ENCODE results near the gene LAMA5.

The LAMA5 gene

GRCh38 chr20:62403331-62403730 lies 36.2 kb upstream of the LAMA5 start:
- TF ChIP-seq CTCF (IDR thresholded peaks at IDR 0.05; ENCODE audit: low read depth, low read length, missing control alignments): no peak
- H3K4me3 ChIP-seq (ENCODE audit: low read depth, low read length): no peak overlapping the region
- no peak for DNase-seq (ENCODE audit: low read depth)

GRCh38 chr20:62402456-62403150 lies 35.5 kb upstream of the LAMA5 start:
- no peak for TF ChIP-seq CTCF (IDR thresholded peaks at IDR 0.05; ENCODE audit: low read depth, low read length, missing control alignments)
- no peak for DNase-seq (ENCODE audit: low read depth)
- H3K4me3 ChIP-seq (ENCODE audit: low read depth, low read length): no peak overlapping the region

- DNase-seq (ENCODE audit: low read depth): no peak
- no peak for TF ChIP-seq CTCF (IDR thresholded peaks at IDR 0.05; ENCODE audit: low read depth, low read length, missing control alignments)
- H3K4me3 ChIP-seq (ENCODE audit: low read depth, low read length): no peak overlapping the region
These were observed 34.2 kb upstream of the LAMA5 start for GRCh38 chr20:62401331-62401779.

- no peak for DNase-seq (ENCODE audit: low read depth)
- H3K4me3 ChIP-seq (ENCODE audit: low read depth, low read length): no peak overlapping the region
- TF ChIP-seq CTCF (IDR thresholded peaks at IDR 0.05; ENCODE audit: low read depth, low read length, missing control alignments): no peak
These were observed 33.4 kb upstream of the LAMA5 start for GRCh38 chr20:62400541-62400940.

- DNase-seq (ENCODE audit: low read depth): no peak
- TF ChIP-seq CTCF (IDR thresholded peaks at IDR 0.05; ENCODE audit: low read depth, low read length, missing control alignments): no peak
- no peak overlapping the region for H3K4me3 ChIP-seq (ENCODE audit: low read depth, low read length)
These were observed 32.9 kb upstream of the LAMA5 start for GRCh38 chr20:62400021-62400420.

- DNase-seq (ENCODE audit: low read depth): no peak
These were observed 31.2 kb upstream of the LAMA5 start for GRCh38 chr20:62398120-62398821.

More at GRCh38 chr20:62398120-62398821, 31.2 kb upstream of the LAMA5 start:
- H3K4me3 ChIP-seq (ENCODE audit: low read depth, low read length): no peak overlapping the region
- no peak for TF ChIP-seq CTCF (IDR thresholded peaks at IDR 0.05; ENCODE audit: low read depth, low read length, missing control alignments)

Data from GM12864 (cell line).